ENCODE measurements around the gene CD52. TPM values are rescaled to one million over a fixed set of nuclear protein-coding genes. Genes with fewer than 3 reads are reported as not detected.

CD52 gene
- total RNA-seq = not detected in 2 replicates

GRCh38 chr1:26317612-26318337, at the start of gene CD52:
Gene CD52 (plus strand): TSS chr1:26317958. CDS start chr1:26318018, 60 bp downstream.

GRCh38 chr1:26279456-26280332, 38.1 kb upstream of the CD52 start, which contains the start of gene SH3BGRL3:
Gene SH3BGRL3 (plus strand): TSS chr1:26280086. CDS start chr1:26280156, 70 bp downstream.

GRCh38 chr1:26306290-26307229, 11.2 kb upstream of the CD52 start, which contains the start of gene UBXN11:
Gene UBXN11 (minus strand): TSS chr1:26306636. CDS start chr1:26302883, 3,753 bp downstream.

GRCh38 chr1:26353976-26354820, 36.4 kb downstream of the CD52 start, which contains the start of gene CRYBG2:
Gene CRYBG2 (minus strand): TSS chr1:26354130. CDS start chr1:26346657, 7,473 bp downstream.

Other genes starting within 250 kb of the CD52 start
- 3.2 and 4.3 TPM in 2 replicates for gene PDIK1L, start 206.1 kb upstream of the CD52 start, total RNA-seq
- gene FAM110D, start 158.9 kb upstream of the CD52 start, total RNA-seq = 2.5 and 4.0 TPM in 2 replicates
- gene C1orf232, start 149.0 kb upstream of the CD52 start, total RNA-seq = not detected in 2 replicates
- gene ZNF593, start 148.1 kb upstream of the CD52 start, total RNA-seq = 30.2 and 31.8 TPM in 2 replicates
- 0.09 TPM in 1 of 2 replicates, not detected in the other for gene ZNF593OS, start 146.1 kb upstream of the CD52 start, total RNA-seq
- 0.28 TPM in 1 of 2 replicates, not detected in the other for gene CNKSR1, start 140.5 kb upstream of the CD52 start, total RNA-seq
- gene CATSPER4, start 127.4 kb upstream of the CD52 start, total RNA-seq = not detected in 2 replicates
- 8.3 and 10.1 TPM in 2 replicates for gene CEP85, start 83.8 kb upstream of the CD52 start, total RNA-seq
- 24.9 and 27.4 TPM in 2 replicates for gene SH3BGRL3, start 37.9 kb upstream of the CD52 start, total RNA-seq
- gene UBXN11, start 11.3 kb upstream of the CD52 start, total RNA-seq = 3.1 and 4.8 TPM in 2 replicates
- gene CRYBG2, start 36.2 kb downstream of the CD52 start, total RNA-seq = 0.36 TPM in 1 of 2 replicates, not detected in the other
- gene ZNF683, start 54.8 kb downstream of the CD52 start, total RNA-seq = not detected in 2 replicates
- gene LIN28A, start 92.9 kb downstream of the CD52 start, total RNA-seq = not detected in 2 replicates
- gene DHDDS, start 114.4 kb downstream of the CD52 start, total RNA-seq = 44.9 and 45.0 TPM in 2 replicates
- 127 and 208 TPM in 2 replicates for gene HMGN2, start 154.5 kb downstream of the CD52 start, total RNA-seq
- 5.9 and 11.2 TPM in 2 replicates for gene RPS6KA1, start 211.8 kb downstream of the CD52 start, total RNA-seq